Effector memory CD8-positive, alpha-beta T cell (primary cell): Measurements from ENCODE around the gene IRS1.

ENCODE experiments used
- ATAC-seq: fragments of 150-1000 bp; cut with Tn5 transposase; replicated peaks from 2 replicates; pipeline ENCODE4 v1.10.0; 2021; ENCODE audit warnings: mild to moderate bottlenecking, moderate library complexity
- DNase-seq, 3 experiments: peaks; one replicate each; pipeline ENCODE4 v3.0.0; 2021
- H3K27ac Mint-ChIP-seq, 2 donors: one replicate each; pipeline ENCODE4 v1.8.0; 2022; ENCODE audit warnings: mild to moderate bottlenecking in 2 of 2, mixed read lengths in 2 of 2, moderate library complexity in 2 of 2
- H3K27me3 Mint-ChIP-seq, 2 donors: one replicate each; pipeline ENCODE4 v1.8.0; 2022; ENCODE audit warnings: mixed read lengths in 2 of 2
- H3K36me3 Mint-ChIP-seq: one replicate; pipeline ENCODE4 v1.8.0; 2022; ENCODE audit warnings: mild to moderate bottlenecking, moderate library complexity, mixed read lengths; ENCODE audit not compliant: insufficient read depth
- H3K4me1 Mint-ChIP-seq, 2 donors: one replicate each; pipeline ENCODE4 v1.8.0; 2022; ENCODE audit warnings: low read depth in 2 of 2, mixed read lengths in 2 of 2
- H3K4me3 Mint-ChIP-seq, 2 donors: one replicate each; pipeline ENCODE4 v1.8.0; 2022; ENCODE audit warnings: mild to moderate bottlenecking in 2 of 2, mixed read lengths in 2 of 2, moderate library complexity in 2 of 2
- H3K9me3 Mint-ChIP-seq, 2 donors: one replicate each; pipeline ENCODE4 v1.8.0; 2022; ENCODE audit warnings: mixed read lengths in 2 of 2

The IRS1 gene

DNA sequence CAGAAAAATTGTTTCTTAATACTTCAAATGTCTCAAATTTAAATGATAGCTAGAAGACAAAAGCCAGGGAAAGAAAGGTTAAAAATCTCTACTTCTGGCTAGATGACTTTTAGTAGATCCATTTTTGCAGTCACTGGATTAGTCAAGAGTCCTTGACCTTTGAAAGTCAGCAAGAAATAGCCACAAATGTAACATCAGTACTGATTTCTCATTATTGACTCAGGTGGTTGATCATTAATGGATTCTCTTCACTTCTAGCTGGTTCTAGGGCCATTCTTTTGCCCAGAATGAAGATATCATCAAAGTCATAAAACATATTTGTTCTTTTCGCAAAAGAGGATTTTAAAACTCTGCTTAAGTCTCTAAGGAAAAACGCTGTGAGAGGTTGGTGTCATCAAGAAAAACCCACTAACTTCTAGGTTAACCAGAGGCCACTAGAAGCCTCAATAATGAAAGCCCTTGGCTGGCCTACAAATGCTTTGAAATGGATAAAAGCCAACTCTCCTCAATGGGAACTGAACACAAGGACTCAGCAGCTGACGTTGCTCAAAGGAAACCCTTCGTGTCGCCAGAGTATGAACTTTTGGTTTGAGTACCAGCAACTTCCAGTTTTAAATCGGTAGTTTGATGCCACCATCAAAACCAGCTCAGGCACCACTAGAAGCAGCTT, 66.3 kb downstream of the IRS1 start:
- Mint-ChIP-seq H3K27me3 (peaks cover 10 to 12% of the 10 kb centered on the region in 2 donors), H3K4me3 (no peak overlapping the region), H3K36me3 (no peaks in the 10 kb centered on the region), H3K9me3 (no peaks in the 10 kb centered on the region), H3K4me1 (no peaks in the 10 kb centered on the region), H3K27ac (no peak overlapping the region)
- DNase-seq: no peak
- ATAC-seq: no peak

- Mint-ChIP-seq H3K4me1 (no peaks in the 10 kb centered on the region), H3K27ac (no peak overlapping the region), H3K9me3 (no peaks in the 10 kb centered on the region), H3K27me3 (peaks cover 7 to 9% of the 10 kb centered on the region in 2 donors), H3K36me3 (no peaks in the 10 kb centered on the region), H3K4me3 (no peak overlapping the region)
- ATAC-seq: no peak
- no peak for DNase-seq
Observed at GRCh38 chr2:226732478-226733188, 67.0 kb downstream of the IRS1 start.

DNA sequence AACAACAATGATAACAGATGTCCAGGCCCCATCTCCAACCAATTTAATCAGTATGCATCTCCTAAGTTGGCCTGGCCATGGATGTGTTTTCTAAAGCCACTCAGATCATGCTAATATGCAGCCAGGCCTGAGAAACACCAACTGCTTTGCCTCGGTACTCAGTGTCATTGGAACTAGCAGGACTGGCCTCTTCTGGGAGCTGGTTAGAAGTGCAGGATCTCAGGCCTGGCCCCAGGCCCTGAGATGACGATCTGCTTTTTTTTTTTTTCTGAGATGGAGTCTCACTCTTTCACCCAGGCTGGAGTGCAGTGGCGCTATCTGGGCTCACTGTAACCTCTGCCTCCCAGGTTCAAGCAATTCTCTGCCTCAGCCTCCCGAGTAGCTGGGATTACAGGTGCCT, 69.1 kb downstream of the IRS1 start:
- DNase-seq (no peak), ATAC-seq (no peak)
- H3K27me3 Mint-ChIP-seq: peaks cover 16% of the 10 kb centered on the region in 2 donors
- no peak overlapping the region for H3K27ac Mint-ChIP-seq
- H3K4me1 Mint-ChIP-seq: no peaks in the 10 kb centered on the region
- no peaks in the 10 kb centered on the region for H3K9me3 Mint-ChIP-seq
- H3K36me3 Mint-ChIP-seq: no peaks in the 10 kb centered on the region
- no peak overlapping the region for H3K4me3 Mint-ChIP-seq

DNA sequence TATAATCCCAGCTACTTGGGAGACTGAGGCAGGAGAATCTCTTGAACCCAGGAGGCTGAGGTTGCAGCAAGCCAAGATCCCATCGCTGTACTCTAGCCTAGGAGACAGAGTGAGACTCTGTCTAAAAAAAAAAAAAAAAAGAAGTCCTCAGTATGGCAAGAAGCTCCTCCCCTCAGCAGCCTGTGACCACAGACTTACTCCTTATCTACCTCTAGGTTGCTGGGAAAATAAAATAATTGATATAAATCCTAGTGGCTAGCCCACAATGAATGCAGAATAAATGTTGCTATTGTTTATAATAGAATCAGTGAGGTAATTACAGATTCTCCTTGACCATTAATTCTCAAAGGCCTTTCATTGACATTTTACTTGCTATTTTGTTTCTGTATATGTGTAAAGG, 70.6 kb downstream of the IRS1 start:
- no peak for DNase-seq
- H3K36me3 Mint-ChIP-seq: no peaks in the 10 kb centered on the region
- ATAC-seq: no peak
- H3K4me1 Mint-ChIP-seq: no peaks in the 10 kb centered on the region
- H3K27me3 Mint-ChIP-seq: peaks cover 27 to 29% of the 10 kb centered on the region in 2 donors
- no peak overlapping the region for H3K4me3 Mint-ChIP-seq
- H3K27ac Mint-ChIP-seq: no peak overlapping the region
- H3K9me3 Mint-ChIP-seq: no peaks in the 10 kb centered on the region

DNA sequence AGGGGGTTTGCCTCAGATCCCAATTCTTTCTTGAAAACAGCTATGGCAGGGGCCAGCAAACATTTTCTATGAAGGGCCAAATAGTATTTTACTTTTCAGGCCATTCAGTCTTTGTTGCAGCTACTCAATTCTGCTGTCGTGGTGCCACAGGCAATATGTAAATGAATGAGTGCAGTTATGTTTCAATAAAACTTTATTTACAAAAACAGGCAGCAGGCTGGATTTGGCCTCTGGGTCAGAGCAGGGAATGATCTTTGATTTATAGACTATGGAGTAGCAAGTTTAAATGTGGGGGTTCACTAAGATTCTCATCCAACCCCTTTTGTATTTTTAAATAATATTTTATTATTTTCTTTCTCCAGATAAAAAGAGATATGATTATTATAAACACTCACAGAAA, 72.4 kb downstream of the IRS1 start:
- H3K9me3 Mint-ChIP-seq: no peaks in the 10 kb centered on the region
- H3K4me3 Mint-ChIP-seq: no peak overlapping the region
- peaks cover 27 to 39% of the 10 kb centered on the region in 2 donors for H3K27me3 Mint-ChIP-seq
- H3K4me1 Mint-ChIP-seq: no peaks in the 10 kb centered on the region
- DNase-seq (no peak), ATAC-seq (no peak)
- H3K36me3 Mint-ChIP-seq: no peaks in the 10 kb centered on the region
- H3K27ac Mint-ChIP-seq: no peak overlapping the region

GRCh38 chr2:226726546-226726945, 73.1 kb downstream of the IRS1 start:
- Mint-ChIP-seq H3K27me3 (peaks cover 27 to 39% of the 10 kb centered on the region in 2 donors), H3K9me3 (no peaks in the 10 kb centered on the region), H3K4me3 (no peak overlapping the region), H3K36me3 (no peaks in the 10 kb centered on the region), H3K4me1 (no peaks in the 10 kb centered on the region), H3K27ac (no peak overlapping the region)
- ATAC-seq: no peak
- no peak for DNase-seq

- H3K9me3 Mint-ChIP-seq: no peaks in the 10 kb centered on the region
- peaks cover 27 to 39% of the 10 kb centered on the region in 2 donors for H3K27me3 Mint-ChIP-seq
- DNase-seq (no peak), ATAC-seq (no peak)
- H3K4me3 Mint-ChIP-seq: no peak overlapping the region
- no peak overlapping the region for H3K27ac Mint-ChIP-seq
- no peaks in the 10 kb centered on the region for H3K4me1 Mint-ChIP-seq
- H3K36me3 Mint-ChIP-seq: no peaks in the 10 kb centered on the region
Observed at GRCh38 chr2:226725126-226725860, 74.3 kb downstream of the IRS1 start.

DNA sequence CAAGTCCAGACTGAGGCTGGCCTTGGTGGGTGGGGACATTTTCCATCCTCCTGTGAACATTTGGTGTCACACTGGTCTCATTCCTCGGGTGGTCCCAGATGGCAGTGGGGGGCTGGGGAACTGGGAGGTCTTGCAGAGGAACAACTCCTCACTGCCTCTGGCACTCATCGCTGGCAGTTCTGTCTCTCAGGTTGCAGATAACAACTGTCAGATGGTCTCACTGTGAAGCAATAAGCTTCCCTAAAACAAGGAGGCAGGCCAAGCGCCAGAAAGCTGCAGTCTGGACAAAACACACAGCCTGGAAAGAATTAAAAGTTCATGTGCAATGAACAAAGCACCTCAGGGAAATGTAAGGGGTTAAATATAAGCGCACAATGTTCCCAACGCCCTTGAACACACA, 78.1 kb downstream of the IRS1 start:
- Mint-ChIP-seq H3K4me3 (no peak overlapping the region), H3K27me3 (peaks cover 19 to 42% of the 10 kb centered on the region in 2 donors), H3K4me1 (no peaks in the 10 kb centered on the region), H3K9me3 (no peaks in the 10 kb centered on the region), H3K36me3 (no peaks in the 10 kb centered on the region), H3K27ac (no peak overlapping the region)
- DNase-seq: no peak
- ATAC-seq: no peak

- Mint-ChIP-seq H3K4me1 (no peaks in the 10 kb centered on the region), H3K4me3 (no peak overlapping the region), H3K9me3 (no peaks in the 10 kb centered on the region), H3K36me3 (no peaks in the 10 kb centered on the region), H3K27ac (no peak overlapping the region), H3K27me3 (peaks cover 15 to 36% of the 10 kb centered on the region in 2 donors)
- ATAC-seq (no peak), DNase-seq (no peak)
Observed at GRCh38 chr2:226720948-226721347, 78.7 kb downstream of the IRS1 start.

DNA sequence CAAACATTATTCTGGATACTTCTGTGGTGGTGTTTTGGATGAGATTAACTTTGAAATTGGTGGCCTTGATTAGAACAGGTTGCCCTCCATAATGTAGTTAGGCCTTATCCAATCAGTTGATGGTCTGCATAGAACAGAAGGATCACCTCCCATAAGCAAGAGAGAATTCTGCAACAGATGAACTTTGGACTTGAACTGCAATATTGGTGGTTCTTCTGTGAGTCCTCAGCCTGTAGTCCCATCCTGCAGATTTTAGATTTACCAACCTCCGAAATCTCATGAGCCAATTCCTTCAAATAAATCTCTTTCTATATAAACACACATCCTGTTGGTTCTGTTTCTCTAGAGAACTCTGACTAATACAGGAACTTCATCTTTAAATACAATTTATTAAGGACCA, 81.9 kb downstream of the IRS1 start:
- ATAC-seq: no peak
- DNase-seq: no peak
- no peaks in the 10 kb centered on the region for H3K9me3 Mint-ChIP-seq
- H3K27me3 Mint-ChIP-seq: peaks cover 7 to 15% of the 10 kb centered on the region in 2 donors
- H3K4me1 Mint-ChIP-seq: peaks cover 0 to 1% of the 10 kb centered on the region in 2 donors
- no peaks in the 10 kb centered on the region for H3K36me3 Mint-ChIP-seq
- no peak overlapping the region for H3K27ac Mint-ChIP-seq
- no peak overlapping the region for H3K4me3 Mint-ChIP-seq

GRCh38 chr2:226716126-226716525, 83.5 kb downstream of the IRS1 start:
- Mint-ChIP-seq H3K4me1 (peaks cover 0 to 1% of the 10 kb centered on the region in 2 donors), H3K27me3 (peaks cover 7 to 15% of the 10 kb centered on the region in 2 donors), H3K36me3 (no peaks in the 10 kb centered on the region), H3K4me3 (no peak overlapping the region), H3K9me3 (no peaks in the 10 kb centered on the region), H3K27ac (no peak overlapping the region)
- ATAC-seq (no peak), DNase-seq (no peak)

DNA sequence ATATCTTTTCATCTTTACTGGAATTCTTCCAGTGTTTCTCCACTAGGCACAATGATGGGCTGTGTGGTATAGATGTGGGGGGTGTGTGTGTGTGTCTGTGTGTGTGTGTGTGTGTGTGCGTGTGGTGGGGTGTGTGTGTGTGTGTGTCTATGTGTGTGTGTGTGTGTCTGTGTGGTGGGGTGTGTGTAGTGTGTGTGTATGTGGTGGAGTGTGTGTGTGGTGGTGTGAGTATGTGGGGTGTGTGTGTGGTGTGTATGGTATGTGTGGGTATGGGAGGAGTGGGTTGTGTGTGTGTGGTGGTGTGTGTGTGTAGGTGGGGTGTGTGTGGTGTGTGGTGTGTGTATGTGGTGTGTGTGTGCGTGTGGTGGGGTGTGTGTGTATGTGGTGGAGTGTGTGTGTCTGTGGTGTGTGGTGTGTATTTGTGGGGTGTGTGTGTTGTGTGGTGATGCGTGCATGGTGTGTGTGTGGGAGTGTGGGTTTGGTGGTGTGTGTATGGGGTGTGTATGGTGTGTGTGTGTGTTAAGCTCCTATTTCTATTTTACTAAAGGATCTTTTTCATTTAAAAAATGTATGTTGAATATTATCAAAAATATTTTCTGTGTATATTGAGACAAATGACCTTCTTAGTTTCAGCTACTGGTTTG, 84.2 kb downstream of the IRS1 start:
- H3K27ac Mint-ChIP-seq: peak overlapping the region in 1 of 2 donors; percentile 33
- H3K36me3 Mint-ChIP-seq: no peaks in the 10 kb centered on the region
- peaks cover 0 to 1% of the 10 kb centered on the region in 2 donors for H3K4me1 Mint-ChIP-seq
- H3K4me3 Mint-ChIP-seq: no peak overlapping the region
- DNase-seq: no peak
- ATAC-seq: no peak
- peaks cover 7 to 15% of the 10 kb centered on the region in 2 donors for H3K27me3 Mint-ChIP-seq
- H3K9me3 Mint-ChIP-seq: no peaks in the 10 kb centered on the region

- ATAC-seq (no peak), DNase-seq (no peak)
- no peaks in the 10 kb centered on the region for H3K36me3 Mint-ChIP-seq
- H3K4me1 Mint-ChIP-seq: peaks cover 0 to 1% of the 10 kb centered on the region in 2 donors
- peaks cover 7% of the 10 kb centered on the region in 2 donors for H3K27me3 Mint-ChIP-seq
- no peak overlapping the region for H3K4me3 Mint-ChIP-seq
- H3K9me3 Mint-ChIP-seq: no peaks in the 10 kb centered on the region
- no peak overlapping the region for H3K27ac Mint-ChIP-seq
Observed at GRCh38 chr2:226712941-226713340, 86.7 kb downstream of the IRS1 start.
